Muscle of leg (tissue), 11 donors: ENCODE data around the gene NSUN7. TPM values are rescaled to one million over a fixed set of nuclear protein-coding genes. Genes with fewer than 3 reads are reported as not detected.
A peak's percentile ranks its signal among the peaks of the same experiment; 100 is the strongest.

ENCODE experiments used
- DNase-seq: peaks from one replicate; pipeline ENCODE4 v3.0.0; 2013
- H3K27ac ChIP-seq: one replicate; pipeline ENCODE4 v1.5.1; 2013; ENCODE audit warnings: mild to moderate bottlenecking, low read length, control low read depth
- H3K27me3 ChIP-seq: one replicate; pipeline ENCODE4 v1.6.1; 2013; ENCODE audit warnings: low read length; ENCODE audit not compliant: control insufficient read depth, insufficient read depth
- H3K36me3 ChIP-seq: one replicate; pipeline ENCODE4 v1.6.1; 2013; ENCODE audit warnings: low read length; ENCODE audit not compliant: control insufficient read depth, insufficient read depth
- H3K4me1 ChIP-seq: one replicate; pipeline ENCODE4 v1.6.1; 2013; ENCODE audit warnings: low read length; ENCODE audit not compliant: control insufficient read depth, insufficient read depth
- H3K4me3 ChIP-seq: one replicate; pipeline ENCODE4 v1.5.1; 2013; ENCODE audit warnings: low read length, control low read depth
- H3K9me3 ChIP-seq: replicated peaks from 2 replicates; pipeline ENCODE4 v1.6.1; 2013; ENCODE audit warnings: low read depth, low read length; ENCODE audit not compliant: control insufficient read depth
- WGBS: methylation state at CpG from one replicate; pipeline ENCODE4 v1.1.5; 2013; ENCODE audit warnings: missing lambda C conversion rate; ENCODE audit not compliant: insufficient coverage; 5-methylcytosine and 5-hydroxymethylcytosine counted together
- polyA plus RNA-seq, 8 donors: library from polyadenylated mRNA; unstranded; fragments of 120-200 nt; gene quantifications; one replicate each; pipeline versions ENCODE4 v1.2.1 to v1.2.3, GENCODE V29; 2013; ENCODE audit warnings: inconsistent platforms in 1 of 8, low replicate concordance in 1 of 8; ENCODE audit not compliant: insufficient read length in 8 of 8, insufficient read depth in 1 of 8
- total RNA-seq: library from RNA; stranded (reverse); fragments of 120-200 nt; gene quantifications from one replicate; pipeline ENCODE4 v1.2.4, GENCODE V29; 2013

Gene NSUN7
- total and polyA plus RNA-seq, 9 donors = 0.25 to 2.0 (median 0.84) TPM

DNA sequence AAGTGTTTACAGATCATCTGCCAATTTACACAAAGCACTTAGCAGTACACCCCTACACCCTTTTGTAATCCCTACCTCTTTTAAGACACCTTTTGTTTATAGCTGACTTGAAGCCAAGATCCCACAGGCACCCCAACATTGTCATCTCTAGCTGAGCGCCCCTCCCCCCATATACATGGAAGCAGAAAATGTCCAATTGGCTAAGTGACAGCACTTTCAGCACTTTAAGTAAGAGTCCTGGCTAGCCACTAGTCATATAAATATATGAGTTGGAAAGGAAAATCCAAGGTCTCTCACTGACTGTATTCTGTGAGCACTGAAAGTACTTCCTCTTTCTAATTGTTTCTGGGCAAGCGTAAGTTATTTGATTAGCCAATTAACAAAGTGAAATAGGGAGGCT lies 108.2 kb downstream of the NSUN7 start:
- Histone ChIP-seq H3K4me1 (peaks cover 18% of the 10 kb centered on the region), H3K27ac (no peak overlapping the region), H3K4me3 (no peak overlapping the region), H3K27me3 (peaks cover 3% of the 10 kb centered on the region), H3K9me3 (no peaks in the 10 kb centered on the region), H3K36me3 (peaks cover 6% of the 10 kb centered on the region)
- peak; percentile 51 for DNase-seq
- WGBS = no CpG with 5 or more reads among the region's 2 CpGs

DNA sequence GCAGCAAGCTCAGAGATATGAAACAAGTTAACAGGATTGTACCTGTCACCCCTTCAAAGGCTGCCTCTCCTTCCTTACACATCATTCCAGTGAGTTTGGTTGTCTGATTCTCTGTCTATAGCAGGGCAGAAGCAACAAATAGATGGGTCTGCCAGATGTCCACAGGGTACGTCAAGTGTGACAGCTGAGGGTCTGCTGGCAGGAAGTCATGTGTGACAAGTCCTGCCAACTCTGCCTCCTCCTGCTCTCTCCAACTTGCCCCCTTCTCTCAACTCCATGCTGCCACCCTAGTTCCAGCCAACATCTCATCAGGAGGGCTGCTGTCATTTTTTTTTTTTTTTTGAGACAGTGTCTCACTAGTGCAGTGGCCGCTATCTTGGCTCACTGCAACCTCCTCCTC lies 109.2 kb downstream of the NSUN7 start:
- WGBS = 100% methylated on average over 1 of the region's 2 CpGs
- Histone ChIP-seq H3K36me3 (peaks cover 10% of the 10 kb centered on the region), H3K27ac (no peak overlapping the region), H3K4me1 (peaks cover 18% of the 10 kb centered on the region), H3K9me3 (no peaks in the 10 kb centered on the region), H3K4me3 (no peak overlapping the region), H3K27me3 (peaks cover 3% of the 10 kb centered on the region)
- DNase-seq = peak; percentile 55

Other genes with a start within 250 kb of the NSUN7 start
- gene RBM47, start 120.1 kb upstream of the NSUN7 start, total RNA-seq = 2.6 TPM
- gene RBM47, start 120.1 kb upstream of the NSUN7 start, polyA plus RNA-seq = 1 to 10 TPM; 1.2 to 6.3 (median 2.0) TPM